ENCODE results near the gene TEX10.

GRCh38 chr9:100368672-100369071, 15.9 kb upstream of the TEX10 start:
- TF ChIP-seq CCAR2 (optimal IDR thresholded peaks at IDR 0.05; ENCODE audit: low read depth, low read length) (no peak), ZNF274 (CRISPR knock-in tag; IDR thresholded peaks at IDR 0.05) (no peak), CTCF (CRISPR knock-in tag; IDR thresholded peaks at IDR 0.05) (no peak), SP2 (CRISPR knock-in tag; IDR thresholded peaks at IDR 0.05) (no peak), RFX1 (IDR thresholded peaks at IDR 0.05) (no peak), MZF1 (CRISPR knock-in tag; IDR thresholded peaks at IDR 0.05; ENCODE audit: borderline replicate concordance) (no peak), JDP2 (CRISPR knock-in tag; IDR thresholded peaks at IDR 0.05; ENCODE audit: borderline replicate concordance) (no peak), ZNF10 (CRISPR knock-in tag; IDR thresholded peaks at IDR 0.05; ENCODE audit: borderline replicate concordance, low read depth) (no peak), PRDM10 (CRISPR knock-in tag; IDR thresholded peaks at IDR 0.05; ENCODE audit: low read depth) (no peak), DPF2 (CRISPR knock-in tag; IDR thresholded peaks at IDR 0.05; ENCODE audit: borderline replicate concordance, low read depth) (no peak), ZNF678 (CRISPR knock-in tag; IDR thresholded peaks at IDR 0.05) (no peak)
